GM21717 (cell line): Measurements from ENCODE around the gene HEMGN.

Experiments
- ATAC-seq: cut with Tn5 transposase; IDR thresholded peaks from one replicate; pipeline ENCODE4 v1.9.1; 2021; ENCODE audit warnings: mild to moderate bottlenecking, moderate library complexity; ENCODE audit not compliant: unreplicated experiment

The HEMGN gene

GRCh38 chr9:97900738-97901565 is 37.0 kb downstream of the HEMGN start:
- no peak for ATAC-seq

DNA sequence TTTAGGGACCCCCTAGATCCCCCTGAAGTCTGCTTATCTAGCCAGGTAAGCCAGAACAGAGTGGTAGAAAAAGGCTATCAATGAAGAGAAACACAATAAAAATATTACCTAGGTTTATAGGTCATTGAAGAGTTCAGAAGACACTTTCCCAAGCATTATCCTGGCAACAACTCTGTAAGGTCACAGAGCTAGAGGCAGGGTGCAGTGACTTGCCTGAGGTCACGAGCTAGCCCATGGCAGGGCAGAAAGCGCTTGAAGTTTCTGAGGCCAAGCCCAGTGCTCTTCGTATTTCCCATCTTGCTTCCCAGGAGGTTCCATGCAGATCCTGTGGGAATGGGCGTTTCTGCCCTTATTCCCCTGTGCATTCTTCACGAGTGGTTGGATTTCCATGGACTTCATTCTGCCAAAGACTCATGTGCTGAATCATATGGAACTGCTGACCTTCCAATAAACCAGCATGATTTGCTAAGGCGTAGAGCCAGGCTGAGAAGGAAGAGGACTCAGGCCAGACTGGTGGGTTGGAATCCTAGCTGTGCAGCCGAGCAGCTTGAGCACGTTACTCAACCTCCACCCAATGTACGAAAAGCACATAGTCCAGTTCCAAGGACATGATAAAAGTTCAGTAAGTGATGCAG is 37.8 kb downstream of the HEMGN start:
- no peak for ATAC-seq

DNA sequence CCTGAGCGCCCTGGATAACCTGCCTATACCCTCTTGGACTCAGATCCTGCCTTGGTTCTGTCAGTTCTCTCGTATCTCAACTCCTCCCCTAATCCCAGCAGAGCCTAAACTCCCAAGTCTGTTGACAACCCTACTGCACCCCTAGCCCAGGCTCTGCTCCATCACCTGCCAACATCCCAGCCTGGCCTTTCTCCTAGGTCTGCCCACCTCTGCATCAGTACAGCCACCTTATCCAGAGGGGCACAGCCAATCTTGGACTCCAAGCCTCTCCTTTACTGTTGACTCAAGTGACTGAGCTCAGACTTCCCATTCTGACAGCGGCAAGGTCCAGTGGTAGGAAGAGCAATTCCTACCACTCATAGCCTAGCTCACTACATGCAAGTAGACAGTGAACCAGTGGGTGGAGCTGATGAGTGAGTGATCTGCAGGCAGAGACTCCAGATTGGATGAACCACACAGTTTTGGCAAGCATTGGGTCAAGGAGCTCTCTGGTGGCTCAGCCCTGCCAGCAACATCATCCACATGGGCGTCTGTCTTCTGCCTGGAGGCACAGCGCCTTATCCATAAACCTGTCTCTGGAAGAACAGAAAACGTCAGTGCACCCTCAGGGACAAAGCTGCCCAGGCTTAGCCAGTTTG is 42.2 kb downstream of the HEMGN start:
- no peak for ATAC-seq

- no peak for ATAC-seq
These were observed 42.8 kb downstream of the HEMGN start for GRCh38 chr9:97895211-97895610.

- no peak for ATAC-seq
These were observed 45.6 kb downstream of the HEMGN start for GRCh38 chr9:97892421-97892820.

DNA sequence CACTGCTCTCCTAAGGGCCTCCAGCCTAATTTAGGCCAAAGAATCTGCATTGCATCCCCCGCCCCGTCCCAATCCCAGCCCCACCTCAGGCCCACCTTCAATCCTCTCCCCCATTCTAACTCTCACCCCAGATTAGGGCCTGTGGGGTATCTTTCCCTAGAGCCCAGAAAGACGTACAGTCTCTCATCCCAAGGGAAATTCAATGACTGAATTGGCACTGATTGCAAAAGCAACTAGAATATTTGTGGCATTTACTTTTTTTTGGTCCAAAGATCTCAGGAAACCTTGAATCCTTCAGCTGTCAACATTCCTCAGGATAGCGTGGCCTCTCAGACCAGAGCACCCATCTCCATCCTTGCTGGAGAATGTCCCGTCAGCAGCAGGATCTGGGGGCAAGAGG is 46.2 kb downstream of the HEMGN start:
- no peak for ATAC-seq

DNA sequence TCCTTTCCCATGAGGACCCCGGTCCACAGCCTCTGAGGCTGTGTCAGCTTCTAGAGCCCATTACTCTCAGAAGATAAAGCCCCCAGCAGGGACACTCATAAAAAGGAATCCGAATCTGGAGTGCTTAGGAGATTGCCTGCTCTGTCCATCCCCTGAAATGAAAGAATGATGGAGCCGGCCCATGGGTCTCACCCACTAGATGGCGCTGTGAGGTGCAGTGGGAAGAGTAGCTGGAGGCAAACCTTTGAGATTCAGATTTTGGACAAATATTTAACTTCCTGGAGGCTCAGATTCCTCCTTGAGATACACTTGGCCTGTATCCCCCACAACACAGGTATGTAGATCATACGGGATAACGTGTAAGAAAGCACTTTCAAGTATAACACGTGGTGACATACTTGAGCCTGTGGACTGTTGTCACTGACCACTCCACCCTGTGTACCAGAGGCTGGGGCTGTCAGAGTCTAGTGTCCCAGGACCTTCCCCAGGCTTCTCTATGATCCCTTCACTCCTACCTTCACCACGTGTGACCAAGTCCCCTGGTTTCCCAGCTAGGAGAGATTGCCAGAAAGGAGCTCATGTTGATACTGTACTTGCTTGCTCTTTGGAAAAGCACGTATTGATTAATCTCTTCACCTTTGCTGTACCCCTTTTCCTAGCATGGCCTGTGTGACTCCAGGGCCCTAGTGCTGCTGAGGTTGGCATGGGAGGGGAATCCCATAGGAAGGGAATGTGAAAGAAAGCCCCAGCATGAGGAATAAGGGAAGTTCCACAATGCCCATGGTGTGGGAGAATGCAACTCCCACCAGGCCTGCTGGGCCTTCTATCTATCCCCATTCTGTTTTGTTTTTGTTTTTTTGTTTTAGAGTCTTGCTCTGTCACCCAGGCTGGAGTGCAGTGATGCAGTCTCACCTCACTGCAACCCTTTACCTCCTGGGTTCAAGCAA is 47.8 kb downstream of the HEMGN start:
- no peak for ATAC-seq

GRCh38 chr9:97880336-97880735 is 57.6 kb downstream of the HEMGN start:
- no peak for ATAC-seq
